HG03280 (cell line): ENCODE data around the gene NUP214.
A peak's percentile ranks its signal among the peaks of the same experiment; 100 is the strongest.

Experiments
- ATAC-seq: cut with Tn5 transposase; IDR thresholded peaks from one replicate; pipeline ENCODE4 v1.9.1; 2021; ENCODE audit warnings: mild to moderate bottlenecking, moderate library complexity; ENCODE audit not compliant: unreplicated experiment

NUP214 gene

GRCh38 chr9:131125288-131126058 lies at the start of gene NUP214:
TSS of gene NUP214 (plus strand) at chr9:131125586. CDS start at chr9:131125705, 119 bp downstream.
- peak; percentile 98 for ATAC-seq

- no peak for ATAC-seq
Measured at GRCh38 chr9:131076347-131077195, 48.8 kb upstream of the NUP214 start.

- ATAC-seq, result no peak
Measured at GRCh38 chr9:131078427-131079366, 46.7 kb upstream of the NUP214 start.

GRCh38 chr9:131080589-131080988 lies 44.8 kb upstream of the NUP214 start:
- ATAC-seq, result no peak

- no peak for ATAC-seq
Measured at GRCh38 chr9:131081868-131082267, 43.5 kb upstream of the NUP214 start.

GRCh38 chr9:131082774-131083512 lies 42.4 kb upstream of the NUP214 start:
- ATAC-seq, result no peak

- no peak for ATAC-seq
Measured at GRCh38 chr9:131084661-131085369, 40.6 kb upstream of the NUP214 start.

GRCh38 chr9:131085370-131086122 lies 39.8 kb upstream of the NUP214 start:
- ATAC-seq, result no peak

GRCh38 chr9:131087354-131087893 lies 38.0 kb upstream of the NUP214 start:
- ATAC-seq, result no peak

- ATAC-seq, result no peak
Measured at GRCh38 chr9:131090025-131090787, 35.2 kb upstream of the NUP214 start.

GRCh38 chr9:131091352-131091992 lies 33.9 kb upstream of the NUP214 start:
- ATAC-seq, result no peak

- ATAC-seq, result no peak
Measured at GRCh38 chr9:131092030-131092429, 33.4 kb upstream of the NUP214 start.

GRCh38 chr9:131092548-131093440 lies 32.6 kb upstream of the NUP214 start:
- ATAC-seq, result no peak

- ATAC-seq, result no peak
Measured at GRCh38 chr9:131094015-131094414, 31.4 kb upstream of the NUP214 start.

GRCh38 chr9:131094622-131095021 lies 30.8 kb upstream of the NUP214 start:
- ATAC-seq, result no peak

- no peak for ATAC-seq
Measured at GRCh38 chr9:131095666-131096268, 29.6 kb upstream of the NUP214 start.
